OCI-LY1 (cell line): Measurements from ENCODE around the gene CLVS2.

Source experiments
- H2AFZ ChIP-seq: fragments of 200-600 bp; sonication (generic), shearing (Covaris generic); 2 replicates; pipeline ENCODE4 v1.6.0; 2014; ENCODE audit warnings: antibody characterized with exemption, mild to moderate bottlenecking, low read length
- H3F3A ChIP-seq: fragments of 200-600 bp; sonication (generic), shearing (Covaris generic); 2 replicates; pipeline ENCODE4 v1.6.0; 2014; ENCODE audit warnings: mild to moderate bottlenecking, antibody characterized with exemption, low read length, moderate library complexity; ENCODE audit not compliant: insufficient read depth
- H3K27ac ChIP-seq: fragments of 200-600 bp; sonication (generic); 2 replicates; pipeline ENCODE4 v1.5.1; 2014; ENCODE audit warnings: low read length, mixed run types, mild to moderate bottlenecking, low read depth; ENCODE audit not compliant: poor library complexity, severe bottlenecking
- H3K27me3 ChIP-seq: fragments of 200-600 bp; sonication (generic); 2 replicates; pipeline ENCODE4 v1.6.0; 2014; ENCODE audit warnings: antibody characterized with exemption, mild to moderate bottlenecking, low read length, moderate library complexity; ENCODE audit not compliant: insufficient read depth
- H3K36me3 ChIP-seq: fragments of 200-600 bp; sonication (generic); 2 replicates; pipeline ENCODE4 v1.6.1; 2014; ENCODE audit warnings: mild to moderate bottlenecking, antibody characterized with exemption, low read length, moderate library complexity, mixed read lengths; ENCODE audit not compliant: insufficient read depth
- H3K4me1 ChIP-seq: fragments of 200-600 bp; sonication (generic); 2 replicates; pipeline ENCODE4 v1.5.1; 2014; ENCODE audit warnings: mild to moderate bottlenecking, low read length, moderate library complexity; ENCODE audit not compliant: insufficient read depth, severe bottlenecking
- H3K4me2 ChIP-seq: fragments of 200-600 bp; sonication (generic), shearing (Covaris generic); 2 replicates; pipeline ENCODE4 v1.6.1; 2014; ENCODE audit warnings: low read length
- H3K4me3 ChIP-seq: fragments of 200-600 bp; sonication (generic); 2 replicates; pipeline ENCODE4 v1.5.1; 2014; ENCODE audit warnings: low read length, low read depth, mild to moderate bottlenecking, mixed read lengths; ENCODE audit not compliant: poor library complexity, severe bottlenecking
- H3K79me2 ChIP-seq: fragments of 200-600 bp; shearing (Covaris generic); 2 replicates; pipeline ENCODE4 v1.6.1; 2016; ENCODE audit warnings: mixed run types, low read length, mixed read lengths; ENCODE audit not compliant: insufficient read depth
- H3K9ac ChIP-seq: fragments of 200-600 bp; sonication (generic), shearing (Covaris generic); 2 replicates; pipeline ENCODE4 v1.6.1; 2014; ENCODE audit warnings: mild to moderate bottlenecking, low read length, mixed read lengths
- H3K9me2 ChIP-seq: fragments of 200-600 bp; sonication (generic), shearing (Covaris generic); 2 replicates; pipeline ENCODE4 v1.6.1; 2014; ENCODE audit warnings: low read depth, mild to moderate bottlenecking, low read length, mixed read lengths
- H3K9me3 ChIP-seq: fragments of 200-600 bp; shearing (Covaris generic); 2 replicates; pipeline ENCODE4 v1.6.1; 2014; ENCODE audit warnings: low read length, mixed read lengths
- H4K20me1 ChIP-seq: fragments of 200-600 bp; sonication (generic), shearing (Covaris generic); 2 replicates; pipeline ENCODE4 v1.6.0; 2016; ENCODE audit warnings: mild to moderate bottlenecking, low read length; ENCODE audit not compliant: insufficient read depth
- CTCF ChIP-seq: fragments of 200-600 bp; sonication (generic), shearing (Covaris generic); IDR thresholded peaks from 2 replicates; pipeline ENCODE4 v1.5.1; 2017; ENCODE audit warnings: mild to moderate bottlenecking, antibody characterized with exemption, low read length, moderate library complexity, mixed read lengths
- EZH2 ChIP-seq: fragments of 200-600 bp; sonication (generic), shearing (Covaris generic); IDR thresholded peaks from 2 replicates; pipeline ENCODE4 v1.8.0; 2017; ENCODE audit warnings: borderline replicate concordance, mixed run types, mild to moderate bottlenecking, antibody characterized with exemption, low read length, moderate library complexity, mixed read lengths

CLVS2 gene

GRCh38 chr6:123118811-123119210, 122.8 kb downstream of the CLVS2 start:
- Histone ChIP-seq H3K4me2 (no peak overlapping the region), H3K9me2 (no peaks in the 10 kb centered on the region), H3K4me3 (no peak overlapping the region), H3K9ac (no peak overlapping the region), H3K36me3 (no peaks in the 10 kb centered on the region), H3F3A (no peaks in the 10 kb centered on the region), H3K9me3 (no peaks in the 10 kb centered on the region), H3K27me3 (no peaks in the 10 kb centered on the region), H2AFZ (no peak overlapping the region), H4K20me1 (no peaks in the 10 kb centered on the region), H3K4me1 (no peaks in the 10 kb centered on the region), H3K79me2 (no peaks in the 10 kb centered on the region), H3K27ac (no peak overlapping the region)
- TF ChIP-seq EZH2 (no peak), CTCF (no peak)
